Ovary (tissue), 3 donors: ENCODE results near the gene SOAT1.

ENCODE experiments used
- POLR2A ChIP-seq: fragments of 450-650 bp; IDR thresholded peaks from one replicate; pipeline ENCODE4 v1.6.1; 2017; ENCODE audit warnings: antibody characterized with exemption, mild to moderate bottlenecking, moderate library complexity
- TF ChIP-seq, protein P1 (sequence below), 3 donors: fragments of 450-650 bp in 2 of 3; fragments of 200-600 bp in 1 of 3; IDR thresholded peaks; one replicate each; pipeline versions ENCODE4 v1.5.1 to v1.8.0; 2016 to 2022; ENCODE audit warnings: antibody characterized with exemption in 3 of 3, mild to moderate bottlenecking in 1 of 3
- donor health status: DM: no; HTN: no; CAD: no.

DNA sequence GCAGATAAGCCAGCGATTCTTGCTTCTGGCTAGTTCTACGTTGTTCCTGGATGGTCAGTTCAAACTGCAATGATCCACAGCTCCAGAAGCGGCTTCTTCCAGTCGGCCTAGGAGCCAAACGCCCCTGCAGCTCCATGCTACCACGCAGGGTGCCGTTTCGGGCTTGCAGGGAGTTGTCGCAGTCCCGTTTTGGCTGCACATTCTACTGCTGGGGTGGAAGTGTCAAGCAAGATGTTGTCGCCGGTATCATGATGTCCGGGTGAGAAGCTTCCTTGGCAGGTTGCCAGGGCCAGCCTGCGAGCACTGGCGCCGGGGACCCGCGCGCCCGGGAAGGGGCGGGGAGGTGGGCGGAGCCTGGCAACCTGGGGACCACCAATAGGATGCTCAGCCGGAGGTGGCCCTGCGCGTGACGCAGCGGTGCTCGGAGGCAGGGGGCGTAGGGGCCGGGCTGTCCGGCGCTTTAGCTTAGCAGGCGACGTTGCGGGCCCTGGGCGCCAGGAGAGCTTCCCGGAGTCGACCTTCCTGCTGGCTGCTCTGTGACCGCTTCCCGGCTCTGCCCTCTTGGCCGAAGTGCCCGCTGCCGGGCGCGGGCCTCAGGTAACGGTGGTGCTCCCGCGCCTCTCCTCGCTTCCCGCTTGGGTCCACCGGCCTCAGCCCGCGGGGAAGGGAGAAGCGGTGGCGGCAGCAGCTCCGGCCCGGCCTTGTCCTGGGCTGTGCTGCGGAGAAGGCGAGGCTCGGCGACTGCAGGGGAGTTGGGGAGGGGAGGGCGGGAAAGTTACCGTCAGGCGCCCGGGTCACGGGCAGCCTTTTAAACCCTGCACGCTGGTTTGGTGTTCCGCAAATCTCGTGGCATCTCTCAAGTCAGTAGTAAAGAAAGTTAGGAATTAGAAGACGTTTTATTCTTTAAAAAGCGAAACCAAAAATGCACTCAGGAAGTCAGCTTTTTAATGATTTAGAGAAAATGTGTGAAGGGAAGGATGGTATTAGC, at the start of gene SOAT1:
- TF ChIP-seq, protein P1, sequence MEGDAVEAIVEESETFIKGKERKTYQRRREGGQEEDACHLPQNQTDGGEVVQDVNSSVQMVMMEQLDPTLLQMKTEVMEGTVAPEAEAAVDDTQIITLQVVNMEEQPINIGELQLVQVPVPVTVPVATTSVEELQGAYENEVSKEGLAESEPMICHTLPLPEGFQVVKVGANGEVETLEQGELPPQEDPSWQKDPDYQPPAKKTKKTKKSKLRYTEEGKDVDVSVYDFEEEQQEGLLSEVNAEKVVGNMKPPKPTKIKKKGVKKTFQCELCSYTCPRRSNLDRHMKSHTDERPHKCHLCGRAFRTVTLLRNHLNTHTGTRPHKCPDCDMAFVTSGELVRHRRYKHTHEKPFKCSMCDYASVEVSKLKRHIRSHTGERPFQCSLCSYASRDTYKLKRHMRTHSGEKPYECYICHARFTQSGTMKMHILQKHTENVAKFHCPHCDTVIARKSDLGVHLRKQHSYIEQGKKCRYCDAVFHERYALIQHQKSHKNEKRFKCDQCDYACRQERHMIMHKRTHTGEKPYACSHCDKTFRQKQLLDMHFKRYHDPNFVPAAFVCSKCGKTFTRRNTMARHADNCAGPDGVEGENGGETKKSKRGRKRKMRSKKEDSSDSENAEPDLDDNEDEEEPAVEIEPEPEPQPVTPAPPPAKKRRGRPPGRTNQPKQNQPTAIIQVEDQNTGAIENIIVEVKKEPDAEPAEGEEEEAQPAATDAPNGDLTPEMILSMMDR (IDR thresholded peaks at IDR 0.05) = peak in 1 of 3 donors; percentile 23
- TF ChIP-seq POLR2A = peak; percentile 79
